Measurements from ENCODE around the gene SLC16A5.
"Not testable (repeated sequence)": the region's sequence is repeated elsewhere in the genome, so short reads cannot be mapped to it uniquely, and the experiment has no call there.

- not testable (repeated sequence) for TF ChIP-seq CTCF (conservative IDR thresholded peaks at IDR 0.05; ENCODE audit: low read length); EZH2phosphoT487 (IDR thresholded peaks at IDR 0.05; ENCODE audit: borderline replicate concordance, low read depth, low read length)
Observed at GRCh38 chr17:75043789-75044188, 44.0 kb upstream of the SLC16A5 start.

All from OCI-LY7 (cell line).